ENCODE results near the gene RNF152.
"Not testable (repeated sequence)": the region's sequence is repeated elsewhere in the genome, so short reads cannot be mapped to it uniquely, and the experiment has no call there.

RNF152 gene

DNA sequence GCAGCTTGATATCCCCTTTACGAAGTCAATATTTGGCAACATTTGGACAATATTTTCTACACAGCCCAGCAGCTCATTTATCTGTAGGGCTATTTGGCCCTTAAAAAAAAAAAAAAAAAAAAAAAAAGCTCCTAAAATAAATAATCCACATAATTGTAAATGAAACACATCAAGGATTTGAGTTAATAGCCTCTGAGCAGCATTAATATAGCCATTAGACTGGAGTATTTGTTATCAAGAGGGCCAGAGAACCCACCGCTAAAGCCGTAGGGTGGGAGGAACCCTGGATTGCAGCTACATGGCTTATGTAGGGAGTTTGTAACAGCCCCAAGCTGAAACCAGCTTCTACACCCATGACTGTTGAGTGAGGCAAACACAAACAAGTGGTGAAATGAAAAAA lies 84.5 kb downstream of the RNF152 start:
- DNase-seq = no peak

- no peak for DNase-seq
Observed at GRCh38 chr18:61803393-61803792, 89.4 kb downstream of the RNF152 start.

DNA sequence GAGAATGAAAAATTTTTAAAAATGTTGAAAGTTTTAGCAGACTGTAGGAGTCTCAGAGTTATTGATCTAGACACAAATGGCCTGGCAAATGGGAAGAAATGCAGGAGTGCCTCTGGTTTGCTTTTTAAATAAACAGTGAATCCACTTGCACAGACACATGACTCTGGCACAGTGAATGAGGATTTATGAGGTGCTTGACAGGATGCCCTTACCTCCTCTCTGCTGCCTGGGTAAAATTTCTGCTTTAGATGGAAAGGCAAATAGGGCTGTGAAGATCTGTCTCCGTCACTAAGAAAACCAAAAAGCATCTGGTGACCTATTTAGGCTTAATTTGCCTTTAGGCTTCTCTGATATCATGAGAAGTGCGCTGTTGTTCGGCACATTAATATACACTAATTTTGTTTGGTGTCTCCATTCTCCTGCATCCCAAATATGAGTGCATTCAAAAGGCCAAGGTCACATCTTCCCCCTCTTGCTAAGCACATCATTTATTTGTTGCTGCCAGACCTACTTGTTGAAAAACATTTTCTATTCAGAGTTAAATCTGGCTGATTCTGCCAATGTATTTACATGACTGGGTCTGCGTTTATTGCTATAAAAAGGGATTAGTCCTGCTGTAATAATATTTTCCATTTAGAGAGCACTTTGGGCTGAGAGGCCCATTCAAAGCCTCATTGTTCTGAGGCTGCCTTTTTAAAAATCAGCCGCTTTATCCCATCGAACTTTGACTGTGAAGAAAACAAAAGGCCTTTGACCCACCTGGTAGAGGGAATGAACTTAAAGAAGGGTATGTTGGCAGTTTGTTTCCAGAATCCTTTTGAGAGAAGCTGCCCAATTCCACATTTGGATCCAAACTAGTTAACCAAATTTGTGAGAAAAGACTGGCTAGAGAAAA lies 94.9 kb downstream of the RNF152 start:
- no peak for DNase-seq

DNA sequence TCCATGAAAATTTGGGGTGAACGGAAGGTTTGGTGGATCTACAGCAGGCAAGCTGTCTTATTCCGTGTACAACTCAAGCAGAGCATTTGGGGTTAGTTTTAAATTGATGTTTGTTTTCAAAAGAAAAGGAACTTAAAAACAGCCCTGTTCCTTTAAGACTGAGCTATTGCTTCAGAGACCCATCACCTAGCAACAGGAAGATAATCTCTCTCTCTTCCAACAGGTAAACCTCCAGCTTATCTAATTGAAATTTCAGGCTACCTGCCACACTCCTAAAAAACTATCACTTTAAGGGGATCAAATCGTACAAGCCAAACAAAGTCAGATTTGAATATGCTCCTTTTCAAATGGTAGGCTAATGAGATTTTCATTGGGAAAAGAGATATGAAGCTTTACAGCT lies 101.8 kb downstream of the RNF152 start:
- DNase-seq = no peak

DNA sequence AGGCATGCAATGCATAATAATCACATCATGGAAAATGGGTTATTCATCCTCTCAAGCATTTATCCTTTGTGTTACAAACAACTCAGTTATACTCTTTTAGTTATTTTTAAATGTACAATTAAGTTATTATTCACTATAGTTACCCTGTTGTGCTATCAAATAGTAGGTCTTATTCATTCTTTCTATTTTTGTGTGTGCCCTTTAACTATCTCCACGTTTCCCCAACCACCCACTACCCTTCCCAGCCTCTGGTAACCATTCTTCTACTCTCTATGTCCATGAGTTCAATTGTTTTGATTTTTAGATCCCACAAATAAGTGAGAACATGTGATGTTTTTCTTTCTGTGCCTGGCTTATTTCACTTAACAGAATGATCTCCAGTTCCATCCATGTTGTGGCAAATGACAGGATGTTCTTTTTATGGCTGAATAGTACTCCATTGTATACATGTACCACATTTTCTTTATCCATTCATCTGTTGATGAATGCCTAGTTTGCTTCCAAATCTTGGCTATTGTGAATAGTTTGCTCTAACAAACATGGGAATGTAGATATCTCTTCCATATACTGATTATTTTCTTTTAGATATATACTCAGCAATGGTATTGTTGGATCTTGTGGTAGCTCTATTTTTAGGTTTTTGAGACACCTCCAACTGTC lies 105.7 kb downstream of the RNF152 start:
- not testable (repeated sequence) for DNase-seq

GRCh38 chr18:61785588-61785987 lies 107.2 kb downstream of the RNF152 start:
- DNase-seq = no peak

DNA sequence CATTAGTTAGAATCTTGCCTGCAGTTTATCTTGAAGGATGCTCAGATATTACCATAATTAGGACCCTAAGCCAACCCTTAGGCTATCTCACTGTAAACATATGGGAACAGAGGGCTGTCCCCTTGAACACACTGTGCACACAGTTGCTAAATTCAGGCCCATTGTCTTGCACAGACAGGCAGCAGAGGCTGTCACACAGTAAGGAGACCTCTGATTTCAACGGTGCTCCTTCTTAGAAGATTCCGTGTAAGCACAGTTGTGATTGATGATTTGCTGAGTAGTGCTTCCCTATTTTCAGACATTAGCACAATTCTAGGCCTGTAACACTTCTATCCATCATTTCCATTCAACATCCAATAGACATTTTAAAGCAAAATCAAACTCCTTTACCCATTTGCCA lies 108.0 kb downstream of the RNF152 start:
- no peak for DNase-seq

- no peak for DNase-seq
Observed at GRCh38 chr18:61782545-61782944, 110.3 kb downstream of the RNF152 start.

DNA sequence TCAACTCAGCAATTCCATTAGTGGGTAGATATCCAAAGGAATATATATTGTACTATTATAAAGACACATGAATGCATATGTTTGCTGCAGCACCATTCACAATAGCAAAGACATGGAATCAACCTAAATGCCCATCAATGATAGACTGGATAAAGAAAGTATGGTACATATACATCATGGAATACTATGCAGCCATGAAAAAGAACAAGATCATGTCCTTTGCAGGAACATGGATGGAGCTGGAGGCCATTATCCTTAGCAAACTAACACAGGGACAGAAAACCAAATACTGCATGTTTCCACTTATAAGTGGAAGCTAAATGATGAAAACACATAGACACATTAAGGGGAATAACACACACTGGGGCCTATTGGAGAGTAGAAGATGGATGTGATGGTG lies 116.6 kb downstream of the RNF152 start:
- DNase-seq = not testable (repeated sequence)

GRCh38 chr18:61774846-61775245 lies 118.0 kb downstream of the RNF152 start:
- DNase-seq = no peak

DNA sequence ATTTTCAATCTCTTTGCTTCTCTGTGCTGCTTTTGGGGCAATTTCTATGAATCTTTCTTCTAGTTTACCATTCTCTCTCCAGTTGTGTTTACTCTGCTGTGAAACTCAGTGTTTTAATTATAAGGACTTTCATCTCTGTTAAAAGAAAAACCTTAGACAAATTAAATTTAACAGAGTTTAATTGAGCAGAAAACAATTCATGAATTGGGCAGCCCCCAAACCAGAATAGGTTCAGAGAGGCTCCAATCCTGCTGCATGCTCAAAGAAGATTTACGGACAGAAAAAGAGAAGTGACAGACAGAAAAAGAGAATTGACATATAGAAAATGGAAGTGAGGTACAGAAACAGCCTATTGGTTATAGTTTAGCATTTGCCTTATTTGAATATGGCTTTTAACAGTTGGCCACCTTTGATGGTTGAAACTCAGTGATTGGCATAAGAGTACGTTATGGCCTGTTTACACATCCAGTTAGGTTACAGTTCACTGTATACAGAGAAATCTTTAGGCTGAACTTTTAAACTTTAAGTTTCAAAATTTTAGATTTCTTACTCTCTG lies 120.4 kb downstream of the RNF152 start:
- no peak for DNase-seq

- no peak for DNase-seq
Observed at GRCh38 chr18:61771861-61772260, 120.9 kb downstream of the RNF152 start.

GRCh38 chr18:61770279-61770678 lies 122.5 kb downstream of the RNF152 start:
- DNase-seq = no peak

DNA sequence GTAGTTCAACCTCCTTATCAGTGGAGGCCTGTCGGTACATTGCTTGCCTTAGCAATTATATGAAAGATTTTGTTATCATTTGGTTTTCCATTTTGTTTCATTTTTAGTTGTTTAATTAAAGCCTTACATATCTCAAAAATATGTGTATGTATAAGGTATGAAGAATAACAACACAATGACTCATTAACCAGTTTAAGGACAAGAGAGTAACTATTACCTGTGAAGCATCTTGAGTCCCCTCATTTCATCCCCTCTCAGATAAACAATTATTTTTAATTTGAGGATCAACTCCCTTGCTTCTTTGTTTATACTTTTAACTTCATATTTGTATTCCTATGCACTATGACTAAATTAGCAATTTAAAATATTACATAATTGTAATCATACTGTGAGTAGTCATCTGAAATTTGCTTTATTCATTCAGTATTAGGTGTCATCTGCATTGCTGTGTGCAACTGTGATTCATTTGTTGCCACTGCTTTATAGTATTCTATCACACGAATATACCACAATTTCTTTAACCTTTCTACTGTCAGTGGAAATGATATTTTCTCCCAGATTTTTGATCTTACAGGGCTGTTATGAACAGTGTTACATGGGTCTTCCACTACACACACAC lies 126.4 kb downstream of the RNF152 start:
- DNase-seq = no peak

DNA sequence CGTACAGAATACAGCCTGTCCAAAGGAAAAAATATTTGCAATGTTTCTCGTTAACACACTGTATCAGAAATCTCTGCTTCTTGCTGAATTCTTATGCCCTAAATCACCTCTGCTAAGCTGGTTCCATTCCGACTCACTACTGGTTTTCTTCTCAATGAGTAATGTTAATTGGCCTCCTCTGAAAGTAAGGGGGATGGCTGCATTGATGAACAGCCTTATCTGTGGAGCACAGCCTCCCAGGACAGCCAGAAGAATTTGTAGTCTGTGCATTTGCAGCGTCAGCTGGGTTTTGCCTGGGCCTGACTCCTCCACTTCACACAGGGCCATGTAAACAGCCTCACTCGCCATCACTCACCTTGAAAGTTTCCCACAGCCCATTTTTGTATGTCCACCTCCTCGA lies 127.7 kb downstream of the RNF152 start:
- no peak for DNase-seq

DNA sequence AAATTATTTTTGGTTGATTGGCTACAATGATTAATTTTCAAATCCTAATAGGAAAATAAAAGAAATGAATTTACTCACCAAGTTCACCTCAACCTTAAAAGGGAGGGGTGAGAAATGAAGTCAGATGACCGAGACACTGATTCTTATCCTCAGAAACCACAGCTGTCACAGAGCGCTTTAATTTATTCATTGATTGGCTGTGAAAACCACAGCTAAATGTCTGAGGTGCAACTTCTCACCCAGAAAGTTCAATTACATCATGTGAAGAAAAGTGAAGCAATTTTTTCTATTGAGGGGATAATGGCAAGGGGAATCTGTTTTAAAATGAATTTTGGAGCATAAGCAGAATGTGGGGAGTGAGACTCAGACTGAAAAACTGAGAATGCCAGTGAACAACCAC lies 128.4 kb downstream of the RNF152 start:
- no peak for DNase-seq

DNA sequence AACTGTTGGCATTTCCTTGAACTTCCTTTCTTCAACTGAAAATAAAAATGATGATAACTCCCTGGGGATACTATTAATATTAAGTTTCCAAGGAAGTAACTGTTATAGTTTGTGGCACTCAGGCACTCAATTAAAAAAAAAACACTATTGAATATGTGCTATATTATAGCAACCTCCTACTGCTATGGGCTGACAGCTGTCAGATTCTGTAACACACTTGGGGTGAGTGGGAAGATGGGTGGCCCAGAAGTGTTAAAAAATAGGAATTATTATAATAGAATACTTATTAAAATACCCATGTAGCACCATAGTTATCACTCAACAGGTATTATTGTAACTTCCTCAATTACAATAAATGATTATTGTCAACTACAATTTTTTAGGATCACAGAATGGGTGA lies 130.9 kb downstream of the RNF152 start:
- no peak for DNase-seq

Data from NCI-H2107 (cell line).